ENCODE results near the gene DNAI4. TPM values are rescaled to one million over a fixed set of nuclear protein-coding genes. Genes with fewer than 3 reads are reported as not detected.
A peak's percentile ranks its signal among the peaks of the same experiment; 100 is the strongest.
"Not testable (repeated sequence)": the region's sequence is repeated elsewhere in the genome, so short reads cannot be mapped to it uniquely, and the experiment has no call there.

DNAI4 gene
- total RNA-seq: 2.2 and 3.6 TPM in 2 replicates

- DNase-seq (ENCODE audit: extremely low read depth, low read depth, low spot score): peak; percentile 73
Measured at GRCh38 chr1:66924756-66925557, at the start of gene DNAI4, which contains the start of gene MIER1. TSS of gene DNAI4 (minus strand) at chr1:66924856. CDS start at chr1:66924831, 25 bp downstream. TSS of gene MIER1 (plus strand) at chr1:66924990. CDS start at chr1:66925029, 39 bp downstream.

GRCh38 chr1:66968574-66968973 lies 43.9 kb upstream of the DNAI4 start:
- no peak for DNase-seq (ENCODE audit: extremely low read depth, low read depth, low spot score)

- DNase-seq (ENCODE audit: extremely low read depth, low read depth, low spot score): not testable (repeated sequence)
Measured at GRCh38 chr1:66966188-66966873, 41.7 kb upstream of the DNAI4 start.

GRCh38 chr1:66957938-66958337 lies 33.3 kb upstream of the DNAI4 start:
- no peak for DNase-seq (ENCODE audit: extremely low read depth, low read depth, low spot score)

GRCh38 chr1:66954208-66954607 lies 29.6 kb upstream of the DNAI4 start:
- DNase-seq (ENCODE audit: extremely low read depth, low read depth, low spot score): no peak

GRCh38 chr1:66951513-66951912 lies 26.9 kb upstream of the DNAI4 start:
- no peak for DNase-seq (ENCODE audit: extremely low read depth, low read depth, low spot score)

- DNase-seq (ENCODE audit: extremely low read depth, low read depth, low spot score): no peak
Measured at GRCh38 chr1:66947267-66947666, 22.6 kb upstream of the DNAI4 start.

- DNase-seq (ENCODE audit: extremely low read depth, low read depth, low spot score): no peak
Measured at GRCh38 chr1:66945316-66945715, 20.7 kb upstream of the DNAI4 start.

- no peak for DNase-seq (ENCODE audit: extremely low read depth, low read depth, low spot score)
Measured at GRCh38 chr1:66944330-66945274, 19.9 kb upstream of the DNAI4 start.

GRCh38 chr1:66943361-66943969 lies 18.8 kb upstream of the DNAI4 start:
- no peak for DNase-seq (ENCODE audit: extremely low read depth, low read depth, low spot score)

- DNase-seq (ENCODE audit: extremely low read depth, low read depth, low spot score): no peak
Measured at GRCh38 chr1:66940981-66941380, 16.3 kb upstream of the DNAI4 start.

- no peak for DNase-seq (ENCODE audit: extremely low read depth, low read depth, low spot score)
Measured at GRCh38 chr1:66938613-66939012, 14.0 kb upstream of the DNAI4 start.

GRCh38 chr1:66937529-66938234 lies 13.0 kb upstream of the DNAI4 start:
- DNase-seq (ENCODE audit: extremely low read depth, low read depth, low spot score): no peak

- DNase-seq (ENCODE audit: extremely low read depth, low read depth, low spot score): no peak
Measured at GRCh38 chr1:66933887-66934700, 9.4 kb upstream of the DNAI4 start.

GRCh38 chr1:66932291-66932690 lies 7.6 kb upstream of the DNAI4 start:
- no peak for DNase-seq (ENCODE audit: extremely low read depth, low read depth, low spot score)

GRCh38 chr1:66931590-66931989 lies 6.9 kb upstream of the DNAI4 start:
- no peak for DNase-seq (ENCODE audit: extremely low read depth, low read depth, low spot score)

GRCh38 chr1:66930823-66931174 lies 6.1 kb upstream of the DNAI4 start:
- no peak for DNase-seq (ENCODE audit: extremely low read depth, low read depth, low spot score)

GRCh38 chr1:66929999-66930822 lies 5.6 kb upstream of the DNAI4 start:
- no peak for DNase-seq (ENCODE audit: extremely low read depth, low read depth, low spot score)

Measured in glomerular endothelial cell (primary cell).